HepG2 (cell line): Measurements from ENCODE around the gene ABCC3. TPM values are rescaled to one million over a fixed set of nuclear protein-coding genes. Genes with fewer than 3 reads are reported as not detected.

Experiments
- AHDC1 ChIP-seq: sonication (generic); formaldehyde crosslinking; IDR thresholded peaks from 2 replicates; pipeline ENCODE4 v1.5.1; 2020; ENCODE audit warnings: mild to moderate bottlenecking, missing genetic modification reagents, borderline replicate concordance
- BORCS8-MEF2B ChIP-seq: sonication (generic); formaldehyde crosslinking; IDR thresholded peaks from 2 replicates; pipeline ENCODE4 v1.8.0; 2022; ENCODE audit warnings: mild to moderate bottlenecking, missing genetic modification reagents
- BRCA1 ChIP-seq: sonication (generic); formaldehyde crosslinking; IDR thresholded peaks from 2 replicates; pipeline ENCODE4 v1.4.0; 2020; ENCODE audit warnings: missing genetic modification reagents
- CAMTA2 ChIP-seq: sonication (generic); formaldehyde crosslinking; IDR thresholded peaks from 2 replicates; pipeline ENCODE4 v1.4.0; 2020; ENCODE audit warnings: mild to moderate bottlenecking, missing genetic modification reagents, borderline replicate concordance
- HOXD1 ChIP-seq: sonication (generic); formaldehyde crosslinking; IDR thresholded peaks from 2 replicates; pipeline ENCODE4 v1.5.0; 2020; ENCODE audit warnings: missing genetic modification reagents
- KDM6A ChIP-seq: IDR thresholded peaks from 2 replicates; pipeline ENCODE4 v1.6.1; 2016; ENCODE audit warnings: low read depth
- KMT2A ChIP-seq: sonication (generic); formaldehyde crosslinking; IDR thresholded peaks from 2 replicates; pipeline ENCODE4 v1.4.0; 2020; ENCODE audit warnings: missing genetic modification reagents
- MTA3 ChIP-seq: sonication (generic); formaldehyde crosslinking; IDR thresholded peaks from 2 replicates; pipeline ENCODE4 v1.4.0; 2020; ENCODE audit warnings: missing genetic modification reagents
- POLR2A ChIP-seq, 2 experiments: IDR thresholded peaks; 2 replicates each; pipeline ENCODE4 v1.6.1; 2011; ENCODE audit warnings: low read depth in 2 of 2, low read length in 2 of 2, mild to moderate bottlenecking in 1 of 2, moderate library complexity in 1 of 2; ENCODE audit not compliant: insufficient read depth in 1 of 2
- STAG1 ChIP-seq: sonication (generic); formaldehyde crosslinking; IDR thresholded peaks from 2 replicates; pipeline ENCODE4 v1.4.0; 2020; ENCODE audit warnings: missing genetic modification reagents
- TOPORS ChIP-seq: sonication (generic); formaldehyde crosslinking; IDR thresholded peaks from 2 replicates; pipeline ENCODE4 v1.8.0; 2023; ENCODE audit warnings: mild to moderate bottlenecking, missing genetic modification reagents
- YEATS2 ChIP-seq: sonication (generic); formaldehyde crosslinking; IDR thresholded peaks from 2 replicates; pipeline ENCODE4 v1.4.0; 2020; ENCODE audit warnings: missing genetic modification reagents, borderline replicate concordance
- ZBTB34 ChIP-seq: sonication (generic); formaldehyde crosslinking; IDR thresholded peaks from 2 replicates; pipeline ENCODE4 v1.8.0; 2022; ENCODE audit warnings: mild to moderate bottlenecking, missing genetic modification reagents
- ZC3H13 ChIP-seq: sonication (generic); formaldehyde crosslinking; IDR thresholded peaks from 2 replicates; pipeline ENCODE4 v1.8.1; 2023; ENCODE audit warnings: mild to moderate bottlenecking, missing genetic modification reagents, moderate library complexity
- ZFP36L1 ChIP-seq: sonication (generic); formaldehyde crosslinking; IDR thresholded peaks from 2 replicates; pipeline ENCODE4 v1.8.0; 2022; ENCODE audit warnings: mild to moderate bottlenecking, missing genetic modification reagents, moderate library complexity
- ZNF382 ChIP-seq: sonication (generic); formaldehyde crosslinking; IDR thresholded peaks from 2 replicates; pipeline ENCODE4 v1.5.0; 2020; ENCODE audit warnings: missing genetic modification reagents, mild to moderate bottlenecking, borderline replicate concordance
- polyA plus RNA-seq, 8 experiments: library from polyadenylated mRNA; depleted of rRNA in 3 of 8; stranded (reverse) in 7 of 8; unstranded in 1 of 8; fragments of >200 nt; fragmentation: Illumina TruSeq in 4 of 8; extraction: Trizol in 4 of 8; gene quantifications; 2 replicates each; pipeline versions ENCODE4 v1.2.1 to v1.2.3, GENCODE V29; 2011 to 2016; ENCODE audit warnings: low read depth in 4 of 8, missing spikeins in 1 of 8, mixed read lengths in 1 of 8; ENCODE audit not compliant: insufficient read depth in 1 of 8
- total RNA-seq, 5 experiments: library from RNA; depleted of rRNA; stranded (reverse); fragments of >200 nt; fragmentation: Illumina TruSeq; extraction: Trizol; gene quantifications; 2 replicates each; pipeline ENCODE4 v1.2.3, GENCODE V29; 2016; ENCODE audit warnings: low read depth in 1 of 5
- TF ChIP-seq, protein P1 (sequence below): sonication (generic); formaldehyde crosslinking; IDR thresholded peaks from 2 replicates; pipeline ENCODE4 v1.9.0; 2022; ENCODE audit warnings: low read depth, missing genetic modification reagents
- TF ChIP-seq, protein P2 (sequence below): fragments of 450-650 bp; IDR thresholded peaks from 2 replicates; pipeline ENCODE4 v1.6.1; 2017; ENCODE audit warnings: mild to moderate bottlenecking

Gene ABCC3
- total and polyA plus RNA-seq, 2 of the 13 experiments (the other 11 are each of a cell fraction or from before 2014, with no cell fraction given), result 25.2 to 50.7 TPM

DNA sequence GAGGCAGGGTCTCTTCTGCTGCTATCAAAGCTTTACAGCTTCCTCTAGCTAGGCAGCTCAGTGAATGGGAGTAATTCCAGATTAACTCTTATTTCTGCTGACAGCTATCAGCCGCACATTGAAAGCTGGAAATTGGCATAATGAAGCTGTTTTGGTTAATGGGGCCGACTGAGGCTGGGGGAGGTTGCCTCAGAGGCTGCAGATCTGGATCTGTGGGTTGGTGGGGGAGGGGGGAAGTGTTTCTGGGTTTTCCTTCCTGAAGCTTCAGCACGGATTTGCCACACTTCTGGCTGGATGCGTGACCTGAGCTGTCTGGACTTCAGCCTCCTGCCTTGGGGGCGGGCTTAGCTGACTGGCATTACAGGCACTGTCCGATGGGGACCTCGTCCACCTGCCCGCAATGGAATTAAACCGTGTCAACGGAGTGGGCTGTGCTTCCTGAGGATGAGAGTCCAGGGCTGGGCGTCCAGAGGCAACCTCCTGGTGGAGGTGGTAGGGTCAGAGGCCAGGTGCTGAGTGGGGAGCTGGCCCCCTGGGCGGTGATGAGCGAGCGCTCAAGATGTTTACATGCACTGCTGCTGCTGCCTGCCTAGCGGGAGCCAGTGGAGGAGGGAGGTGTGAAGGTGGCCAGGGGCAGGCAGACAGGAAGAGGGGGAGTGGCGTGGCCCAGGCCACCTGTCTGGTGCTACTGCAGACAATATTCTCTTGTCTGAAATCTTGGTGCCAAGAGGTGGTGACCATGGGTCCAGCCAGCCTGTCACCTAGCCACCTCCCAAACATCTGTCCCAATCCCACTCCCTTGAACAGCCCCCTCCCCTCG is 6.7 kb upstream of the ABCC3 start (continued):
- TF ChIP-seq, protein P1, sequence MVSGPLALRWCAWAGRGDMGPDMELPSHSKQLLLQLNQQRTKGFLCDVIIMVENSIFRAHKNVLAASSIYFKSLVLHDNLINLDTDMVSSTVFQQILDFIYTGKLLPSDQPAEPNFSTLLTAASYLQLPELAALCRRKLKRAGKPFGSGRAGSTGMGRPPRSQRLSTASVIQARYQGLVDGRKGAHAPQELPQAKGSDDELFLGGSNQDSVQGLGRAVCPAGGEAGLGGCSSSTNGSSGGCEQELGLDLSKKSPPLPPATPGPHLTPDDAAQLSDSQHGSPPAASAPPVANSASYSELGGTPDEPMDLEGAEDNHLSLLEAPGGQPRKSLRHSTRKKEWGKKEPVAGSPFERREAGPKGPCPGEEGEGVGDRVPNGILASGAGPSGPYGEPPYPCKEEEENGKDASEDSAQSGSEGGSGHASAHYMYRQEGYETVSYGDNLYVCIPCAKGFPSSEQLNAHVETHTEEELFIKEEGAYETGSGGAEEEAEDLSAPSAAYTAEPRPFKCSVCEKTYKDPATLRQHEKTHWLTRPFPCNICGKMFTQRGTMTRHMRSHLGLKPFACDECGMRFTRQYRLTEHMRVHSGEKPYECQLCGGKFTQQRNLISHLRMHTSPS (CRISPR knock-in tag), result peak; percentile 96
- TF ChIP-seq ZFP36L1 (CRISPR knock-in tag), result peak; percentile 97
- no peak for TF ChIP-seq BRCA1 (CRISPR knock-in tag)
- TF ChIP-seq MTA3, result no peak
- TF ChIP-seq TOPORS (CRISPR knock-in tag), result 0 out of 2 replicates have a peak, but pooled peaks have one; percentile 46
- TF ChIP-seq, protein P2, sequence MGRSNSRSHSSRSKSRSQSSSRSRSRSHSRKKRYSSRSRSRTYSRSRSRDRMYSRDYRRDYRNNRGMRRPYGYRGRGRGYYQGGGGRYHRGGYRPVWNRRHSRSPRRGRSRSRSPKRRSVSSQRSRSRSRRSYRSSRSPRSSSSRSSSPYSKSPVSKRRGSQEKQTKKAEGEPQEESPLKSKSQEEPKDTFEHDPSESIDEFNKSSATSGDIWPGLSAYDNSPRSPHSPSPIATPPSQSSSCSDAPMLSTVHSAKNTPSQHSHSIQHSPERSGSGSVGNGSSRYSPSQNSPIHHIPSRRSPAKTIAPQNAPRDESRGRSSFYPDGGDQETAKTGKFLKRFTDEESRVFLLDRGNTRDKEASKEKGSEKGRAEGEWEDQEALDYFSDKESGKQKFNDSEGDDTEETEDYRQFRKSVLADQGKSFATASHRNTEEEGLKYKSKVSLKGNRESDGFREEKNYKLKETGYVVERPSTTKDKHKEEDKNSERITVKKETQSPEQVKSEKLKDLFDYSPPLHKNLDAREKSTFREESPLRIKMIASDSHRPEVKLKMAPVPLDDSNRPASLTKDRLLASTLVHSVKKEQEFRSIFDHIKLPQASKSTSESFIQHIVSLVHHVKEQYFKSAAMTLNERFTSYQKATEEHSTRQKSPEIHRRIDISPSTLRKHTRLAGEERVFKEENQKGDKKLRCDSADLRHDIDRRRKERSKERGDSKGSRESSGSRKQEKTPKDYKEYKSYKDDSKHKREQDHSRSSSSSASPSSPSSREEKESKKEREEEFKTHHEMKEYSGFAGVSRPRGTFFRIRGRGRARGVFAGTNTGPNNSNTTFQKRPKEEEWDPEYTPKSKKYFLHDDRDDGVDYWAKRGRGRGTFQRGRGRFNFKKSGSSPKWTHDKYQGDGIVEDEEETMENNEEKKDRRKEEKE, result no peak
- TF ChIP-seq POLR2A (IDR thresholded peaks at IDR 0.05; ENCODE audit: insufficient read depth in 1 of 2, low read depth in 2 of 2, low read length in 2 of 2), result no peak
- no peak for TF ChIP-seq ZNF382 (CRISPR knock-in tag)
- TF ChIP-seq CAMTA2 (CRISPR knock-in tag), result peak; percentile 95; the same call in 1 of the 2 replicates
- peak; percentile 86 for TF ChIP-seq ZBTB34
- 0 out of 2 replicates have a peak, but pooled peaks have one; percentile 24 for TF ChIP-seq KDM6A (CRISPR knock-in tag)
- peak; percentile 65; the same call in 1 of the 2 replicates for TF ChIP-seq YEATS2
- TF ChIP-seq AHDC1 (CRISPR knock-in tag), result no peak
- no peak for TF ChIP-seq KMT2A (CRISPR knock-in tag)
- TF ChIP-seq BORCS8-MEF2B, result peak; percentile 89
- no peak; the same call in 1 of the 2 replicates for TF ChIP-seq STAG1 (CRISPR knock-in tag)
- TF ChIP-seq HOXD1 (CRISPR knock-in tag), result no peak; the same call in 1 of the 2 replicates
- TF ChIP-seq ZC3H13, result peak; percentile 80; the same call in 1 of the 2 replicates
